Ascending aorta (tissue), 2 donors: ENCODE measurements around the gene PLEKHM2. TPM values are rescaled to one million over a fixed set of nuclear protein-coding genes. Genes with fewer than 3 reads are reported as not detected.
A peak's percentile ranks its signal among the peaks of the same experiment; 100 is the strongest.

Experiments
- DNase-seq, 2 donors: peaks; one replicate each; pipeline ENCODE4 v3.0.0-alpha.2; 2019; ENCODE audit warnings: low spot score in 2 of 2
- H3K27ac ChIP-seq, 2 donors: fragments of 200-600 bp; sonication (generic); one replicate each; pipeline ENCODE4 v1.5.1; 2016 to 2017; ENCODE audit warnings: mild to moderate bottlenecking in 1 of 2
- H3K27me3 ChIP-seq: fragments of 200-600 bp; sonication (generic); one replicate; pipeline ENCODE4 v1.5.1; 2017
- H3K36me3 ChIP-seq, 2 donors: fragments of 200-600 bp; sonication (generic); one replicate each; pipeline ENCODE4 v1.5.1; 2016
- H3K4me1 ChIP-seq, 2 donors: fragments of 200-600 bp; sonication (generic); one replicate each; pipeline ENCODE4 v1.5.1; 2016 to 2017; ENCODE audit warnings: mild to moderate bottlenecking in 1 of 2
- H3K4me3 ChIP-seq, 2 donors: fragments of 200-600 bp; sonication (generic); one replicate each; pipeline ENCODE4 v1.5.1; 2016 to 2017; ENCODE audit warnings: mild to moderate bottlenecking in 1 of 2
- H3K9me3 ChIP-seq, 2 donors: fragments of 200-600 bp; sonication (generic); one replicate each; pipeline ENCODE4 v1.5.1; 2016
- intact Hi-C: fragments of 100-400 bp; cut with DNase I; formaldehyde crosslinking; loops from one replicate; pipeline ENCODE4 v1.15.1; 2023
- total RNA-seq: library from RNA; depleted of rRNA; stranded (reverse); fragments of >200 nt; gene quantifications from one replicate; pipeline ENCODE4 v1.1.0, GENCODE V29; 2016
- TF ChIP-seq, protein P1 (sequence below), 3 experiments: fragments of 200-600 bp in 2 of 3; fragments of 450-650 bp in 1 of 3; sonication (generic) in 2 of 3; IDR thresholded peaks; one replicate each; pipeline ENCODE4 v1.5.1; 2016 to 2019; ENCODE audit warnings: antibody characterized with exemption in 3 of 3, mild to moderate bottlenecking in 1 of 3, moderate library complexity in 1 of 3

PLEKHM2 gene
- total RNA-seq, 1 donor from 2014 or later, result 129 TPM

- no peak for DNase-seq
- peaks cover 57 to 65% of the 10 kb centered on the region in 2 donors for H3K36me3 ChIP-seq
- intact Hi-C loops, result loop anchor here (2.0 kb wide), 1 partner anchor 14 kb away; no protein-coding TSS in a partner anchor
- TF ChIP-seq, protein P1, sequence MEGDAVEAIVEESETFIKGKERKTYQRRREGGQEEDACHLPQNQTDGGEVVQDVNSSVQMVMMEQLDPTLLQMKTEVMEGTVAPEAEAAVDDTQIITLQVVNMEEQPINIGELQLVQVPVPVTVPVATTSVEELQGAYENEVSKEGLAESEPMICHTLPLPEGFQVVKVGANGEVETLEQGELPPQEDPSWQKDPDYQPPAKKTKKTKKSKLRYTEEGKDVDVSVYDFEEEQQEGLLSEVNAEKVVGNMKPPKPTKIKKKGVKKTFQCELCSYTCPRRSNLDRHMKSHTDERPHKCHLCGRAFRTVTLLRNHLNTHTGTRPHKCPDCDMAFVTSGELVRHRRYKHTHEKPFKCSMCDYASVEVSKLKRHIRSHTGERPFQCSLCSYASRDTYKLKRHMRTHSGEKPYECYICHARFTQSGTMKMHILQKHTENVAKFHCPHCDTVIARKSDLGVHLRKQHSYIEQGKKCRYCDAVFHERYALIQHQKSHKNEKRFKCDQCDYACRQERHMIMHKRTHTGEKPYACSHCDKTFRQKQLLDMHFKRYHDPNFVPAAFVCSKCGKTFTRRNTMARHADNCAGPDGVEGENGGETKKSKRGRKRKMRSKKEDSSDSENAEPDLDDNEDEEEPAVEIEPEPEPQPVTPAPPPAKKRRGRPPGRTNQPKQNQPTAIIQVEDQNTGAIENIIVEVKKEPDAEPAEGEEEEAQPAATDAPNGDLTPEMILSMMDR (IDR thresholded peaks at IDR 0.05), result no peak
- no peaks in the 10 kb centered on the region for H3K27me3 ChIP-seq
- H3K4me3 ChIP-seq, result peak overlapping the region in 1 of 2 donors; percentile 89
- no peaks in the 10 kb centered on the region for H3K9me3 ChIP-seq
- peak overlapping the region; percentile 93 to 96 for H3K27ac ChIP-seq
- H3K4me1 ChIP-seq, result peaks cover 12 to 40% of the 10 kb centered on the region in 2 donors
Observed at GRCh38 chr1:15764890-15765289, 80.8 kb downstream of the PLEKHM2 start.

- peak in 1 of 2 donors; percentile 79 for DNase-seq
- H3K27me3 ChIP-seq, result no peaks in the 10 kb centered on the region
- TF ChIP-seq, protein P1 (IDR thresholded peaks at IDR 0.05), result no peak
- H3K9me3 ChIP-seq, result no peaks in the 10 kb centered on the region
- H3K4me3 ChIP-seq, result peak overlapping the region in 1 of 2 donors; percentile 89
- peaks cover 12 to 40% of the 10 kb centered on the region in 2 donors for H3K4me1 ChIP-seq
- intact Hi-C loops, result loop anchor here (2.0 kb wide), 1 partner anchor 13 kb away; no protein-coding TSS in a partner anchor
- H3K27ac ChIP-seq, result peak overlapping the region; percentile 93 to 96
- H3K36me3 ChIP-seq, result peaks cover 64 to 72% of the 10 kb centered on the region in 2 donors
Observed at GRCh38 chr1:15765495-15766194, 81.5 kb downstream of the PLEKHM2 start.

- TF ChIP-seq, protein P1 (IDR thresholded peaks at IDR 0.05), result no peak
- no peak for DNase-seq
- intact Hi-C loops, result no loop called here
- H3K36me3 ChIP-seq, result peaks cover 85 to 90% of the 10 kb centered on the region in 2 donors
- H3K9me3 ChIP-seq, result no peaks in the 10 kb centered on the region
- no peak overlapping the region for H3K4me3 ChIP-seq
- peak overlapping the region; percentile 45 to 96 for H3K27ac ChIP-seq
- H3K4me1 ChIP-seq, result peaks cover 12 to 31% of the 10 kb centered on the region in 2 donors
- no peaks in the 10 kb centered on the region for H3K27me3 ChIP-seq
Observed at GRCh38 chr1:15767941-15768340, 83.8 kb downstream of the PLEKHM2 start.

GRCh38 chr1:15768388-15768787, 84.3 kb downstream of the PLEKHM2 start:
- no peaks in the 10 kb centered on the region for H3K9me3 ChIP-seq
- H3K27me3 ChIP-seq, result no peaks in the 10 kb centered on the region
- no peak overlapping the region for H3K4me3 ChIP-seq
- no peak for DNase-seq
- H3K36me3 ChIP-seq, result peaks cover 88 to 93% of the 10 kb centered on the region in 2 donors
- peaks cover 7 to 26% of the 10 kb centered on the region in 2 donors for H3K4me1 ChIP-seq
- TF ChIP-seq, protein P1 (IDR thresholded peaks at IDR 0.05), result no peak
- H3K27ac ChIP-seq, result peak overlapping the region; percentile 45 to 96
- intact Hi-C loops, result no loop called here

DNA sequence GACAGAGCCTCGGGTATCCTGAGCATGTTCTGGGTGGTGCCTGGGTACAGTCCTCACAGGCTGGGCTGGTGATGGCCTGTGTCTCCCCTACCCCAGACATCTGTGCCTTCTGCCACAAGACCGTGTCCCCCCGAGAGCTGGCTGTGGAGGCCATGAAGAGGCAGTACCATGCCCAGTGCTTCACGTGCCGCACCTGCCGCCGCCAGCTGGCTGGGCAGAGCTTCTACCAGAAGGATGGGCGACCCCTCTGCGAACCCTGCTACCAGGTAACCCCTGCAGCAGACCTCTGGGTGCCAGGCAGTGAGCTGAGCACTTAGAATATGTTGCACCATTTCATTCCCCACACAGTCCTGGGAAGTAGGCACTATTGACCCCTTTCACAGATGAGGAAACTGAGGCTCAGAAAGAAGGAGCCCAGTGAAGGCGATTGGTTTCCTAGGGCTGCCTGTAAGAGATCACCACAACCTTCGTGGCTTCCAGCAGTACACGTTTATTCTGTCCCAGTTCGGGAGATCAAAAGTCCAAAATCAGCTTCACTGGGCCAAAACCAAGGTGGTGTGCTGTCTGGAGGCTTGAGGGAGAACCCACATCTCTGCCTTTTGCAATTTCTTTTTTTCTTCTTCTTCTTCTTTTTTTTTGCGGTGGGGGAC, 86.3 kb downstream of the PLEKHM2 start:
- Histone ChIP-seq H3K27me3 (no peaks in the 10 kb centered on the region), H3K9me3 (no peaks in the 10 kb centered on the region), H3K36me3 (peaks cover 92 to 98% of the 10 kb centered on the region in 2 donors), H3K4me1 (peaks cover 3 to 7% of the 10 kb centered on the region in 2 donors), H3K4me3 (no peak overlapping the region), H3K27ac (peak overlapping the region; percentile 9 to 46)
- TF ChIP-seq, protein P1 (IDR thresholded peaks at IDR 0.05), result no peak
- no peak for DNase-seq
- intact Hi-C loops, result no loop called here
